Activated CD8-positive, alpha-beta T cell treated with anti-CD3 and anti-CD28 coated beads for 36 hours (primary cell): ENCODE measurements around the gene SMAD3. TPM values are rescaled to one million over a fixed set of nuclear protein-coding genes. Genes with fewer than 3 reads are reported as not detected.

Experiments
- ATAC-seq: fragments of 200-7000 bp; cut with Tn5 transposase; one replicate; pipeline ENCODE4 v1.10.0; 2021; ENCODE audit warnings: mild to moderate bottlenecking, moderate library complexity
- CTCF ChIA-PET: fragments of 350-600 bp; sonication (Branson Sonifier 250); formaldehyde crosslinking; loops from one replicate; lab custom pipeline; 2021; ENCODE audit warnings: antibody characterized with exemption; lab: Charles Lee
- POLR2A ChIA-PET: fragments of 350-600 bp; sonication (Branson Sonifier 250); formaldehyde crosslinking; loops from one replicate; lab custom pipeline; 2021; ENCODE audit warnings: antibody characterized with exemption; lab: Charles Lee
- DNase-seq: peaks from one replicate; pipeline ENCODE4 v3.0.0-alpha.2; 2020
- H3K27ac Mint-ChIP-seq: one replicate; pipeline ENCODE4 v1.8.0; 2021; ENCODE audit warnings: mild to moderate bottlenecking, mixed read lengths
- H3K27me3 Mint-ChIP-seq: one replicate; pipeline ENCODE4 v1.8.0; 2021; ENCODE audit warnings: mixed read lengths
- H3K36me3 Mint-ChIP-seq: one replicate; pipeline ENCODE4 v1.8.0; 2021; ENCODE audit warnings: low read depth, mixed read lengths
- H3K4me1 Mint-ChIP-seq: one replicate; pipeline ENCODE4 v1.8.0; 2021; ENCODE audit warnings: low read depth, mixed read lengths
- H3K4me3 Mint-ChIP-seq: one replicate; pipeline ENCODE4 v1.8.0; 2021; ENCODE audit warnings: mild to moderate bottlenecking, moderate library complexity, mixed read lengths
- H3K9me3 Mint-ChIP-seq: one replicate; pipeline ENCODE4 v1.8.0; 2021; ENCODE audit warnings: mixed read lengths
- intact Hi-C: fragments of 100-400 bp; cut with micrococcal nuclease; formaldehyde crosslinking; loops from one replicate; pipeline ENCODE4 v1.10.0; 2022
- total RNA-seq, 2 experiments: library from RNA; stranded (reverse); gene quantifications; one replicate each; pipeline ENCODE4 v1.2.3, GENCODE V29; 2021
- TF ChIP-seq, protein P1 (sequence below): fragments of 200-600 bp; IDR thresholded peaks from one replicate; pipeline ENCODE4 v1.8.0; 2022; ENCODE audit warnings: antibody characterized with exemption, mild to moderate bottlenecking

Gene SMAD3
- total RNA-seq, 2 experiments from 2014 or later = 22.3 to 24.7 TPM

DNA sequence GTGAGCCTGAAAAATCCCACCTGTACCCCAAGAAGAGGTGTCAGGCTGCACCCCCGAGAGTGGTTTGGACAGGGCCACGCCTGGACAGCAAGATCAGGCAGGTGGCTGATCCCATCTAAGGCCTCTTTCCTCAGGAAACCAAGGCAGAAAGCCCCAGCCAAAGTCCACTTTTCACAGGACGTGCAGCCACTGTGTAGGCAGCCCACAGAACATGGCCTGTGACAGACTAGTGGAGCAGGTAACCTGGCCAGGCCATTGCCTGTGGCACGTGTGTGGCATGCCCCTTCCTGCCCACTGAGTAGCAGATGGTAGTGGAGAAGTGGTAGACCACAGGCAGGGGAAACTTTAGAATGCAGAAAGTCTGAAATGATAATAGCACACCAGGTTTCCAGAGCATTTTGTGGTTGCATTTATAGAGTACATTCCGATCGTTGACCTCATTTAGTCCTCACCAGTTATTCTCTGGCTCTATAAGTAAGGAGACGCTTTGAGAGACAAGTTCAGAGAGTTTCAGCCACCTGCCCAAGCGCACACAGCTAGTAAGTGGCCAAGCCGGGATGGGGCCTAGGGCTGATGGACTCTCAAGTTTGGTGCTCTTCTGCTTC, 120.3 kb downstream of the SMAD3 start:
- ATAC-seq (peak; percentile 73), DNase-seq (peak; percentile 51)
- peak overlapping the region; percentile 34 for H3K27ac Mint-ChIP-seq
- POLR2A ChIA-PET = no interaction called here
- peaks cover 12% of the 10 kb centered on the region for H3K4me1 Mint-ChIP-seq
- CTCF ChIA-PET = no interaction called here
- H3K4me3 Mint-ChIP-seq = no peak overlapping the region
- peaks cover 22% of the 10 kb centered on the region for H3K36me3 Mint-ChIP-seq
- no peaks in the 10 kb centered on the region for H3K9me3 Mint-ChIP-seq
- intact Hi-C loops = no loop called here
- H3K27me3 Mint-ChIP-seq = no peaks in the 10 kb centered on the region
- TF ChIP-seq, protein P1, sequence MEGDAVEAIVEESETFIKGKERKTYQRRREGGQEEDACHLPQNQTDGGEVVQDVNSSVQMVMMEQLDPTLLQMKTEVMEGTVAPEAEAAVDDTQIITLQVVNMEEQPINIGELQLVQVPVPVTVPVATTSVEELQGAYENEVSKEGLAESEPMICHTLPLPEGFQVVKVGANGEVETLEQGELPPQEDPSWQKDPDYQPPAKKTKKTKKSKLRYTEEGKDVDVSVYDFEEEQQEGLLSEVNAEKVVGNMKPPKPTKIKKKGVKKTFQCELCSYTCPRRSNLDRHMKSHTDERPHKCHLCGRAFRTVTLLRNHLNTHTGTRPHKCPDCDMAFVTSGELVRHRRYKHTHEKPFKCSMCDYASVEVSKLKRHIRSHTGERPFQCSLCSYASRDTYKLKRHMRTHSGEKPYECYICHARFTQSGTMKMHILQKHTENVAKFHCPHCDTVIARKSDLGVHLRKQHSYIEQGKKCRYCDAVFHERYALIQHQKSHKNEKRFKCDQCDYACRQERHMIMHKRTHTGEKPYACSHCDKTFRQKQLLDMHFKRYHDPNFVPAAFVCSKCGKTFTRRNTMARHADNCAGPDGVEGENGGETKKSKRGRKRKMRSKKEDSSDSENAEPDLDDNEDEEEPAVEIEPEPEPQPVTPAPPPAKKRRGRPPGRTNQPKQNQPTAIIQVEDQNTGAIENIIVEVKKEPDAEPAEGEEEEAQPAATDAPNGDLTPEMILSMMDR = no peak

DNA sequence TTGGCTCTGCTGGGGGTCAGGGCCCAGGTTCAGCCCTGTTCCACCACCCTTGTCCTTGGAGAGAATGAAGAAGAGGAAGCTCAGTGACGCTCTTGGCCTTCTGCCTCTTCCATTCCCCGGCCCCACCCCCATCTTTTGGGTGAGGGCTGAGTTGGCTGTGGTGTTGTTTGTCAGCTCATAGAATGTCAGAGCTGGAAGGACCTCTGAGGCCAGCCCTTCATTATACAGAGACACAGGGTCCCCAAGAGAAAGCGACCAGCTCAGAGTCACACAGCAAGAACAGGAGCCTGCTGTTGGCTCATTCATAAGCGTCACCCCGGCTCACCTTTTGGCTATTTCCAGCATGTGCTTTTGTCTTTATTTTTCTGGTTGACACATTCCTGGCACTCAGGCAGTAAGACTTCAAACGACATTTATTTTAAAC, 120.8 kb downstream of the SMAD3 start:
- Mint-ChIP-seq H3K4me1 (peaks cover 12% of the 10 kb centered on the region), H3K27me3 (no peaks in the 10 kb centered on the region), H3K9me3 (no peaks in the 10 kb centered on the region), H3K27ac (peak overlapping the region; percentile 34), H3K36me3 (peaks cover 22% of the 10 kb centered on the region), H3K4me3 (no peak overlapping the region)
- ChIA-PET CTCF (no interaction called here), POLR2A (interaction anchor here (2.0 kb wide), 1 partner anchor 8 kb away, joined by 6 read pairs; no protein-coding TSS in a partner anchor)
- DNase-seq = no peak
- peak; percentile 10 for ATAC-seq
- intact Hi-C loops = no loop called here
- TF ChIP-seq, protein P1 = no peak

DNA sequence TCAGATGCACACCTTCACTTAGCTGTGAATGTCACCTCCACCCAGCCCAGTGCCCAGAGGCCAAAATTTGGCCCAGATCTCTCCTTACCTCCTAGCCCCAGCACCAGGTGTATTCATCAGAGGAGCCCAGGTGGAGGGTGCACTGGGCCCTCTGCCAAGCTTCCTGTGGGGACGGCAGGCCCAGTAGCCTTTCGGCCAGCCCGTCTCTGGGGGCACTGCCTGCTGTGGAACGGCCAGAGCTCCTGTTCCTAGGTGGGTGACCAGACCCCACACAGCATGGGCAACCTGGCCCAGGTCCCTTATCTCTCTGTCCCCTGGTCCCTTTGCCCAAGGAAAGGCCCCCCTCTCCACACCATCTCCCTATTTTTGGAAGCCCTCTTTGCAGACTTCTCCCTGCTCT, 121.3 kb downstream of the SMAD3 start:
- POLR2A ChIA-PET = interaction anchor here (1.0 to 2.0 kb wide), 2 partner anchors 9 to 22 kb away, joined by 4 to 6 read pairs; no protein-coding TSS in a partner anchor
- Mint-ChIP-seq H3K9me3 (no peaks in the 10 kb centered on the region), H3K27ac (no peak overlapping the region), H3K4me3 (no peak overlapping the region), H3K27me3 (no peaks in the 10 kb centered on the region), H3K4me1 (peaks cover 12% of the 10 kb centered on the region), H3K36me3 (peaks cover 21% of the 10 kb centered on the region)
- TF ChIP-seq, protein P1 = no peak
- intact Hi-C loops = no loop called here
- CTCF ChIA-PET = no interaction called here
- no peak for ATAC-seq
- no peak for DNase-seq

DNA sequence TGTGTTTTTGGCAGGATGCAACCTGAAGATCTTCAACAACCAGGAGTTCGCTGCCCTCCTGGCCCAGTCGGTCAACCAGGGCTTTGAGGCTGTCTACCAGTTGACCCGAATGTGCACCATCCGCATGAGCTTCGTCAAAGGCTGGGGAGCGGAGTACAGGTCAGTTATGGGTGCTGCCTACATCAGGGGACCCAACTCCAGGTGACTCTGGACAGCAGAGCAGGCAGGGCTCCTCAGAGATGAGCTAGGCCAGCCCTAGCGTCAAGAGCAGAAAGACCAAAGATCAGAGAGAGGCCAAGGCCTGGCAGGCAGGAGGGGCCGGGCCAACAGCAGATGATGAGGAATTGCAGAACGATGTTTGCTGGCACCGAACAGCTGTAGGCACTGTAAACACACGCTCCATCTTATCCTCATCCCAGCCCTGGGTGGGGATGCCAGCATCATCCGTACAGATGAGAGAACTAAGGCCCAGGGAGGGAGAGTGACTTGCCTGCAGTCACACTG, 122.0 kb downstream of the SMAD3 start:
- Mint-ChIP-seq H3K4me1 (peaks cover 18% of the 10 kb centered on the region), H3K36me3 (peaks cover 29% of the 10 kb centered on the region), H3K27ac (no peak overlapping the region), H3K4me3 (no peak overlapping the region), H3K27me3 (no peaks in the 10 kb centered on the region), H3K9me3 (no peaks in the 10 kb centered on the region)
- intact Hi-C loops = no loop called here
- no peak for DNase-seq
- TF ChIP-seq, protein P1 = no peak
- POLR2A ChIA-PET = interaction anchor here (1.0 to 2.0 kb wide), 2 partner anchors 9 to 22 kb away, joined by 4 to 6 read pairs; no protein-coding TSS in a partner anchor
- no peak for ATAC-seq
- CTCF ChIA-PET = no interaction called here

DNA sequence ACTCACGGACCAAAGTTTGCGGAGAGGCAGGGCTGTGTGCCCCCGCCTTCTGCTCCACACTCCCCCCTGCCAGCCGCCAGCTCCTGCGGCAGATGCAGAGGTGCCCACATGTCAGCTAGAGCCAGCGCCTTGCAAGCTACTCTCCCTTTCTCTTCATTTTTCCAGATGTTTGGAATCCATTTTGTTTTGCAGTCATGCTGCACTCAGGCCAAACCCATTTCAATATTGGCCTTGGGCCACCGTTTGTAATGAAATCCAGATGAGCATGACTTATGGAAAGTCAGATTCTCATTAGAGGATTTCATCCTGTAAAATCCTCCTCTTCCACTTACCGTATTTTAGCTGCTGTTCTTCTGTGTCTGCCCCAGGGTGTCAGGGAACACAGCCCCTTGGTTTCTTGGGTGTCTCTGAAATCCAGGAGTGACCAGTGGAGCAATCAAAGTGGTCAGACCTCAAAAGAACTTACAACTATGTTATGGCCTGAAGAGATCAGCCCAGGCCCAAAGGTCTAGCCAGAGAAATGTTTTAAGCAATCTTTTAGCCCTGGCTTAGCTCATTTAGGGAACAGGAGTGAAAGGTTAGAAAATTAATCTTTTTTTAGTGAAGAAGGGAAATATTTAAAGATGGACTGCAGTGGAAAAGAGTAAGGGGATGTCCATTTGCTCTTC, 123.3 kb downstream of the SMAD3 start:
- Mint-ChIP-seq H3K36me3 (peaks cover 32% of the 10 kb centered on the region), H3K4me3 (no peak overlapping the region), H3K27ac (peak overlapping the region; percentile 22), H3K9me3 (no peaks in the 10 kb centered on the region), H3K4me1 (peaks cover 19% of the 10 kb centered on the region), H3K27me3 (no peaks in the 10 kb centered on the region)
- intact Hi-C loops = no loop called here
- DNase-seq = no peak
- TF ChIP-seq, protein P1 = no peak
- ATAC-seq = no peak
- ChIA-PET CTCF (interaction anchor here (1.1 kb wide), 1 partner anchor 268 kb away, joined by 3 read pairs; no protein-coding TSS in a partner anchor), POLR2A (interaction anchor here (0.9 kb wide), 1 partner anchor 12 kb away, joined by 3 read pairs; no protein-coding TSS in a partner anchor)
